Heart right ventricle (tissue), 16 donors: Measurements from ENCODE around the gene SARS1. TPM values are rescaled to one million over a fixed set of nuclear protein-coding genes. Genes with fewer than 3 reads are reported as not detected.

Experiments
- ATAC-seq, 8 donors: fragments of 200-7000 bp; cut with Tn5 transposase; one replicate each; pipeline ENCODE4 v1.9.1; 2020; ENCODE audit warnings: mild to moderate bottlenecking in 8 of 8, moderate library complexity in 8 of 8, moderate number of reproducible peaks in 1 of 8
- DNase-seq, 2 donors: peaks; one replicate each; pipeline ENCODE4 v3.0.0-alpha.2; 2020
- H3K27ac ChIP-seq, 10 donors: fragments of 200-600 bp; sonication (generic) in 2 of 10; one replicate each; pipeline versions ENCODE4 v1.5.0 to v1.8.0; 2020 to 2022; ENCODE audit warnings: mild to moderate bottlenecking in 3 of 10
- H3K27me3 ChIP-seq, 7 donors: fragments of 200-600 bp; one replicate each; pipeline ENCODE4 v1.8.0; 2021 to 2022; ENCODE audit warnings: mild to moderate bottlenecking in 2 of 7
- H3K36me3 ChIP-seq, 9 donors: fragments of 200-600 bp; sonication (generic) in 1 of 9; one replicate each; pipeline versions ENCODE4 v1.5.0 to v1.8.0; 2020 to 2022; ENCODE audit warnings: mild to moderate bottlenecking in 2 of 9
- H3K4me1 ChIP-seq, 9 donors: fragments of 200-600 bp; sonication (generic) in 1 of 9; one replicate each; pipeline versions ENCODE4 v1.5.0 to v1.8.0; 2020 to 2022; ENCODE audit warnings: mild to moderate bottlenecking in 4 of 9
- H3K4me3 ChIP-seq, 10 donors: fragments of 200-600 bp; sonication (generic) in 2 of 10; one replicate each; pipeline versions ENCODE4 v1.5.0 to v1.8.0; 2020 to 2022; ENCODE audit warnings: mild to moderate bottlenecking in 7 of 10, moderate library complexity in 2 of 10
- H3K9me3 ChIP-seq, 11 donors: fragments of 200-600 bp in 10 of 11; sonication (generic) in 2 of 11; one replicate each; pipeline versions ENCODE4 v1.5.0 to v1.8.0; 2013 to 2022; ENCODE audit warnings: mild to moderate bottlenecking in 2 of 11, control low read depth in 1 of 11, moderate library complexity in 1 of 11
- CTCF ChIP-seq, 9 donors: fragments of 200-600 bp; sonication (generic) in 2 of 9; IDR thresholded peaks; one replicate each; pipeline versions ENCODE4 v1.5.0 to v1.8.0; 2021 to 2022; ENCODE audit warnings: antibody characterized with exemption in 9 of 9, mild to moderate bottlenecking in 5 of 9, moderate library complexity in 1 of 9
- WGBS, 2 donors: extraction: QIAGEN DNeasy Blood & Tissue Kit; methylation state at CpG; one replicate each; pipeline ENCODE4 v1.1.7; 2013; ENCODE audit warnings: inconsistent platforms in 1 of 2; 5-methylcytosine and 5-hydroxymethylcytosine counted together
- intact Hi-C, 10 donors: fragments of 100-400 bp; cut with DNase I; formaldehyde crosslinking; loops; one replicate each; pipeline versions ENCODE4 v1.11.1 to v1.14.2; 2022
- polyA plus RNA-seq, 2 donors: library from polyadenylated mRNA; stranded (reverse); fragments of 200-250 nt; gene quantifications; one replicate each; pipeline ENCODE4 v1.2.3, GENCODE V29; 2013
- total RNA-seq, 10 donors: library from RNA; stranded (reverse); fragmentation: NEBNext Ultra II Directional in 3 of 10; extraction: Animal tissue kit (Norgen Biotek cat#: 25700) in 3 of 10; gene quantifications; one replicate each; pipeline versions ENCODE4 v1.2.1 to v1.2.4, GENCODE V29; 2021 to 2023
- donor health status: Arrhythmogenic right ventricular cardiomyopathy.
- donor health status: ischemic (EF 13 %, LVEDD 7.1; RV severe dilation, severe dysfunction).
- donor health status: healthy with polysubstance abuse.
- donor health status: DM: no; HTN: yes; CAD: no.
- donor health status: DM: no; HTN: no; CAD: no.
- donor health status: ischemic (EF 25% LVEDD 6.9; RV normal size, moderate dysfunction).
- donor health status: ischemic (EF 25% LVEDD 5.7; RV mildly dilated, moderate dysfunction).
- donor health status: healthy.
- donor health status: DM: yes; HTN: yes; CAD: no.
- donor health status: Ischemic cardiomyopathy.
- donor health status: ischemic (EF 35%, LVEDD 5.7; RV mildly dilated, moderate dysfunction).
- donor health status: nonischemic (EF 11% LVEDD 7.7; RV severe dilation, severe dysfunction).
- donor health status: DM: yes; HTN: yes; CAD: no.
- donor health status: PGD.
- donor health status: ischemic (EF 29% LVEDD 5.4; RV normal size, mild dysfunction).
- donor health status: nonischemic (EF 23%, LVEDD 6.1; RV moderate dilation, normal function).

Gene SARS1
- total and polyA plus RNA-seq, 12 donors = 38.3 to 153 (median 99.2) TPM

- WGBS, 2 donors = 92 to 95% methylated on average over 3 of the region's 3 CpGs
- Histone ChIP-seq H3K36me3 (peaks cover 9 to 74% (median 53%) of the 10 kb centered on the region in 9 donors), H3K27me3 (peaks cover 0 to 12% (median 0%) of the 10 kb centered on the region in 7 donors), H3K4me3 (no peak overlapping the region), H3K9me3 (no peaks in the 10 kb centered on the region), H3K4me1 (peaks cover 8 to 27% (median 21%) of the 10 kb centered on the region in 9 donors), H3K27ac (no peak overlapping the region)
- ATAC-seq = no peak
- intact Hi-C loops = no loop called here
- DNase-seq = no peak
- TF ChIP-seq CTCF (IDR thresholded peaks at IDR 0.05) = no peak
Observed at GRCh38 chr1:109237512-109237911, 23.8 kb downstream of the SARS1 start.

- no peak overlapping the region for H3K27ac ChIP-seq
- H3K27me3 ChIP-seq = peaks cover 0 to 14% (median 0%) of the 10 kb centered on the region in 7 donors
- H3K36me3 ChIP-seq = peaks cover 9 to 65% (median 44%) of the 10 kb centered on the region in 9 donors
- ATAC-seq = no peak
- peaks cover 8 to 30% (median 21%) of the 10 kb centered on the region in 9 donors for H3K4me1 ChIP-seq
- TF ChIP-seq CTCF (IDR thresholded peaks at IDR 0.05) = no peak
- H3K9me3 ChIP-seq = no peaks in the 10 kb centered on the region
- DNase-seq = no peak
- 89 to 91% methylated on average over 2 of the region's 2 CpGs for WGBS, 2 donors
- intact Hi-C loops = no loop called here
- H3K4me3 ChIP-seq = no peak overlapping the region
Observed at GRCh38 chr1:109238382-109238781, 24.7 kb downstream of the SARS1 start.

DNA sequence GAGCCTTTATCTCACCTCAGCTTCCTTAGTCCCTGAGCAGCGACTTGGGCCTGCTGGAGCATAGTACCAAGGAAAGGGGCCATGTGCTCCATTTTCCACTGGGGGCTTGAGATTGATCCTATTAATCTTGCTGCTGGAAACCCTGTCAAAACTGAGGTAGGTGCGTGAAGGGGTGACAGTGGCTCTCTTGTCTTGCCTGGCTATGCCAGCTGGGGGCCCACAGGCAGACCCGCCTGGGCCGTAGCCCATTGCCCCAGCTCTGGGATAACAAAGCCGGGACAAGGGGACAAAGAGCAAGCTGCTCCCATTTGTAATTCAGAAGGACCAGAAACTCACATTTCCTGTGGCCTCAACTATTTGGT, 25.3 kb downstream of the SARS1 start:
- no peak for TF ChIP-seq CTCF (IDR thresholded peaks at IDR 0.05)
- no peak overlapping the region for H3K4me3 ChIP-seq
- H3K27ac ChIP-seq = peak overlapping the region in 1 of 10 donors; percentile 63
- peaks cover 9 to 59% (median 44%) of the 10 kb centered on the region in 9 donors for H3K36me3 ChIP-seq
- no peaks in the 10 kb centered on the region for H3K9me3 ChIP-seq
- ATAC-seq (peak in 1 of 8 donors; percentile 1), DNase-seq (no peak)
- H3K4me1 ChIP-seq = peaks cover 8 to 30% (median 21%) of the 10 kb centered on the region in 9 donors
- intact Hi-C loops = no loop called here
- H3K27me3 ChIP-seq = peaks cover 0 to 14% (median 0%) of the 10 kb centered on the region in 7 donors
- WGBS, 2 donors = 78 to 89% methylated on average over 5 of the region's 5 CpGs

GRCh38 chr1:109239409-109240068, 25.8 kb downstream of the SARS1 start:
- no peaks in the 10 kb centered on the region for H3K9me3 ChIP-seq
- H3K27me3 ChIP-seq = peaks cover 0 to 14% (median 0%) of the 10 kb centered on the region in 7 donors
- H3K4me3 ChIP-seq = no peak overlapping the region
- H3K36me3 ChIP-seq = peaks cover 9 to 54% (median 40%) of the 10 kb centered on the region in 9 donors
- H3K27ac ChIP-seq = peak overlapping the region in 6 of 10 donors; percentile 45 to 63 (median 55)
- intact Hi-C loops = no loop called here
- TF ChIP-seq CTCF (IDR thresholded peaks at IDR 0.05) = peak in 7 of 9 donors; percentile 36 to 56 (median 42)
- 74 to 76% methylated on average over 6 of the region's 6 CpGs for WGBS, 2 donors
- ATAC-seq = peak in 7 of 8 donors; percentile 7 to 37 (median 19)
- no peak for DNase-seq
- H3K4me1 ChIP-seq = peaks cover 8 to 30% (median 21%) of the 10 kb centered on the region in 9 donors
